NCI-H1436 treated with DMSO at 0.1 percent for 48 hours (cell line): ENCODE results near the gene NRG2.

Source experiments
- DNase-seq: peaks from one replicate; lab custom pipeline; 2025; lab: John Stamatoyannopoulos, UW

Gene NRG2

DNA sequence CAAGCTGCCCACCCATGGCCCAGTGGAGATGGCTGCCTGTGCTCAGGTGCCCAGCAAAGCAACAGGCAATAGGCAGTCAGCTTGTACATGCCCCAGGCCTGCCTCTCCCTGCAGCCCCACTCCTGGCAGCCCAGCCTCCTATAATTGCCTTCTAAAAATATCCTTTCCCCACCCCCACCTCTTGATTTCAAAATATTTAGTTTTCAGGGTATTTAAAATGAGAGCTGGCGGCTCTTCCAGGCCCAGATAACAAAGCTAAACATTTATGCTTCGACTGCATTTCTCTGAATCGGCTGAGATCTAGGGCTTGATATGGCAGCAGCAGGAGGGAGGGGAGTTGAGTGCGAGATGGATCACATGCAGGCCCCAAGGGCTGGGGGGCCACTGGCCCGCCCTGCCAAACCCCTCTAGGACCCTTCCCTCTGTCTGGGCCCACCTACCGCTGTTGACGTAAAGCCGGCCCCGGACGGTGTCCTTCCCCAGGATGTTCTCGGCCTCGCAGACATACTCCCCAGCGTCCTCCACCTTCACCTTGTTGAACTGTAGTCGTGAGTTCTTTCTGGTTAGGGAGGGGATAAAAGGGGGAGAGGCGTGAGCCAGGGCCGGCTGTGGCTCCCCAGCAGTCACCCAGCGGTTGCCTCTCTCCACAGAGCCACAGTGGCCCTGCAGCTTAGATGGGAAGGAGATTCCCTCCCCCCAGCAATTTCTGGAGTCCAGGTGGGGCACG is 162.5 kb downstream of the NRG2 start:
- DNase-seq: no peak

DNA sequence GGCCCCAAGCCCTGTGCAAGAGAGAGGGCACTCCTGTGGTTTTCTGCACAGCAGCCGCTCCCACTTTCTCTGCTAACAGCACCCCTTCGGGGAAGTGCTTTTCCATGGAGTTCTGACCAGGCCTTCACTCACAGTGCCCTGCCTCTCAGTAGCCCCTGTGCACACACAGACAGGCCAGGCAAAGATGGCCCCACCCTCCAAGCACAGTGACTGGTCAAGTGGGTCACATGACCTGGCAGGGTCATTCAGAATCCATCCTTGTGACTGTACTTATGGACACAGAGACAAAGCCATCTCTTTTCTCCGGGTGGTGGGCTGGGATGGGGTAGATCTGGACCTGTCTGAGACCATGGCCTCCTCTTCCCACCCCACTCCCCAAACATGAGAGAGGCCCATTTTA is 165.0 kb downstream of the NRG2 start:
- DNase-seq: no peak

DNA sequence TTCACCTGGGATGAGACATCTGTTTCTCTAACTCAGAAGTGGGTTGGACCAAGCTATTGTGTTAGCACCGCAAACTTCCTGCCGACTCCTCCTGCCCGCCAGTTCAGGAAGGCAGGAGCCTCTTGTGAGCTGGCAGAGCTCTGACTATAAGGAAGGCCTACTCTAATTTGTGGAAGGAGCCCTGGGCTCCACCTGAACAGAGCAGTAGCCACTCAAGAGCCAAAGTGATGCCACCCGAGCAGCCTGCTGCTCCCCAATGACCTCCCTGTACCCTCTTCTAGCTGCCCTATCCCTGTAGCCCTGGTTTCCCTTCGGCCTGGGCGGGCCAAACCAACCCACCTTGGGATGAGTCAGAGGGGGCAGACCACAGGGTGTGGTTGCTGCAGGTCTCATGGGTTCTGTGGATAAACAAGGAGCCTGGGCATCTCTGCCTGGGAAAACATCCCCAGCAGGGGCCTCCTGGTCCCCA is 165.9 kb downstream of the NRG2 start:
- no peak for DNase-seq

DNA sequence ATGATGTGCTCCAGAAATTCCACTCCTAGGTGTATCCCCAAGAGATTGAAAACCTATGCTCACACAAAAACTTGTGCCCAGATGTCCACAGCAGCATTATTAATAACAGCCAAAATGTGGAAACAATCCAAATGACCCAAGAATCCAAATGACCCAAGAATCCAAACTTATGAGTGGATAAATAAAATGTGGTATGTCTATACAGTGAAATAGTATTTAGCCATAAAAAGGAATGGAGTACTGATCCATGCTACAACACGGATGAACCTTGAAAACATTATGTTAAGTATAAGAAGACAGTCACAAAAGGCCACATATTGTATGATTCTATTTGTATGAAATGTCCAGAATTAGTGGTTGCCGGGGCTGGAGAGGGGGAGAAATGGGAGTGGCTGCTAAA is 167.1 kb downstream of the NRG2 start:
- DNase-seq: no peak

DNA sequence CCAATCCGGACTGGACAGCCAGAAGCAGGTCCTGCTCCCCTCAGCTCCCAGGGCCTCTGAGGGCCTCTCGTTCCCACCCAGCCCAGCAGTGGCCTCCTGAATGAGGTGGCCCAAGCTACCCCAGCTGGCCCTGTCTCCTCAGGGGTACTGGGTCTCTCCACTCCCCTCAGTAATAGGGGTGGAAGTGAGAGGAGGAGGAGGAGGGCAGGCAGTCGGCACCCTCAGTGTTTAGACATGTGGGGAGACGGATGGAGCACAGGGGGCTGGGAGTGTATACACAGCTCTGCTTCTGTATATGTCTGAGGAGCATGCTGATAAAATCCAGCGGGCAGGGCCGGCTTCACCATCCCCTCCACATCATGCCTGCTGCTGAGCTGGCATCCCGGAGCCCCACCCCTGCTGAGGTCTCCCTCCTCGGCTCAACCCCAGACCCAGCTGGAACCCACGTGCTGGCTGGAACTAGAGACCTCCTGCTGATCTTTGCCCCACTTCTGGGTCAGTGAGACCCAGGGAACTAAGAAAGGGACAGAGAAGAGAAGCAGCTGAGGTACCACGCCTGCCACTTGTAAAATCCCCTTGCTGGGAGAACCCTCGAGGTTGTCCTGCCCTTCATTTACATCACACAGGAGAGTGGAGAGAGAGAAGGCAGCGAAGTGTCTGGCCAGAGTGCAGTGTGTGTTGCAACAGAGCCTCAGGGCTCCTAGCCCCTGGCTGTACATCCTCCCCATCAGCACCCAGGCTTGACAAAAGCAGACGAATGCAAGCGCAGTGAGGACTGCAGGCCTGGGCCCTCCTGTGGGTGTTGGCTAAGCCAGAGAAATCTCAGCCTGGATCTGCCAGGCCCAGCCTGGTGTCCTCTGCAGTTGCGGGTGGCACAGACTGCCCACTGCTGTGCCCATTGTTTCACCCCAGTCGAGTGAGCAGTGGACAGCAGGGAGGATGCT is 170.0 kb downstream of the NRG2 start:
- DNase-seq: no peak

DNA sequence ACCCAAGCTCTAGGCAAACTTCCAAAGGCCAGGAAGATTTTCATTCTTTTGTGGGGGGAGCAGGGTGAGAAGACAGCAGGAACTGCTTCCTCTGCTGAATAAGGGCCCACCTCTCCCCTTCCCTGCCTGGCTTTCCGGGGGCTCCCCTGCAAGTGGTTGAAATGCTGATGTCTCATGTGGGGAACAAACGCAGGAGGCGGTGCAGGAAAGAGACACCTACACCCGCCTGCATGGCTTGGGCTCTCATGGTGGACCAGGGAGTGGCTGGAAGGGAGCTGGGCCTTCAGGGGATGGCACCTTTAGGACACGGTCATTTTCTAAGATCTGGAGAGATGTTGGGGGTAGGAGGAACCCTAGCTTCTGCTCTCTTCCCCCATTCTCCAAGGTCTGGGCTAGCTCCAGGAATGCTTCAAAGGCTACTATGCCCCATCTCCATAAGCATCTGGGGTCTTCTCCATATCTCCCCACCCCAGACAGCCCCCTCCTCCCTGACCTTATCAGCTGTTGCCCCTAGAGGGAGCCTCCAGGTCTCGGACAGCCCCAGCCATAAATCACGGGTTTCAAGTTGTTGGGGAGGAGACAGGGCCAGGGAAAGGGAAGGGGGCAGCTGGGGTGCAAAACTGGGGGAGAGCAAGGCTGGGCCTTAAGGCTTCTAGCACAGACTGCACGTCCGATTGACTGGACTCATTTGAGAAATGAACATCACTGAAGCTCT is 170.9 kb downstream of the NRG2 start:
- no peak for DNase-seq

DNA sequence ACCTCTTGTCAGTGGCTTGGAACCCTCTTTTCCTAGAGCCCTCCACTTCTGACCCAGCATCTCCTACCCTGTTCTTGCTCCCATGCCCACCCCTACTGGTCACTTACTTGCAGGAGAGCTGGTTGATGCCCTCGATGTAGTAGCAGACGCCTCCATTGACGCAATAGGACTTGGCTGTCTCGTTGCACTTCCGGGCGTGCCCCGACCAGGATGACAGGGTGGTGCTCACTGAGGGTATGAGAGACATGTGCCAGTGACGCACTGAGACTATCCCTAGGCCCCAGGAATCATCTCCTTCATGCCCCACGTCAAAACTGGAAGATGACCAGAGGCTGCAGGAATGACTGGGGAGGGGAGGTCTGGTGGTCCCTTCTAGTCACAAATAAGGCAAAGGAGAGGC is 171.5 kb downstream of the NRG2 start:
- no peak for DNase-seq

DNA sequence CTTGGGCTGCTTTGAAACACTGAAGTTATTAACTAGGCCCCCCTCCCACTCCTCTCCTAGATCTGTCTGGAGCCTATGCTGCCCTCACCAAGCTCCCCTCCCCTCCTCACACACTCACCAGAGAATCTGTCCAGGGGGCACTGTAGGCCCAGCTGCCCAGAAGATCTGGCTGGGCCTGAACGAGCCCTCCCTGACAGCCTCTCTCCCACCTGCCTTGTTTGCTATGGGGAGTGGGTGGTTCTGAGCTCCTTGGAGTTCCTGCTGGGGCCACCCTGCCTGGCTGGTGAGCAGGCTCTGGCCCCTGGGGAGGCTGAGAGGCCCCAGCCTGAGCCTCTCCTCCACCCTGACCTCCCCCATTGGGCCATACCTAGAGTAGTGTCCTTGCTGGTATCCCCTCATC is 172.4 kb downstream of the NRG2 start:
- DNase-seq: no peak

DNA sequence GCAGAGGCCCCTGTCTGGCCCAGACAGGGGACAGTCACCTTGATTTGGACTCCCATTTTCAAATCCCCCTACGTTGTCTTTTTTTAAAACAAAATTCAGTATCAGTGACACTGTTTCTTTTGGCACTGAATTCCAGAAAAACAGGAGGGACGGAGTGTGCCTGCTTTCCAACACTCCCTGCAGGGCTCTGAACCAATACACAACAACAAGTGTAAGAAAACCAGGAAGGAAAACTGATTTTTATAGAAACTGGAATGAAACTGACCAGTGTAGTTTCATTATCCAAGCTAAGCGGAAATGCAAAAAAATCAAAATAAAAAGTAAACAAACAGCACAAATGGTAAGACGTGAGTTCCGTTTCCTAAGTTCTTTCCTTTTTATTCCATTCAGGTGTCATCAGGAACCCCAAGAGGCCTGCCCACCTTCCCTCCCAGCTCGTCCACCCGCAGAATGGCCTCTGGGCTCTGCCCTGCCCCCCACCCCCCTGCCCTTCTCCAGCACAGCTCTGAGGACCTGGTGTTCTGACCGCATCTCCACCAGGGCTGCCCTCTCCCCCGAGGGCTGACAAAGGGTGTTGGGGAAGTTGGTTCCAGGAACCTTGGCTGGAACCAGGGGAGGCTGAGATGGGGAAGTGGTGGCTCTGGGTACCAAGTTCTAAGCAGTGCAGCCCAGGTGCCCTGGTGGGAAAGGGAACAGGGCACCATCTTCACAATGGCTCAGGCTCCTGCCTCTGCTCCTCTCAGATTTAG is 173.9 kb downstream of the NRG2 start:
- DNase-seq: no peak

DNA sequence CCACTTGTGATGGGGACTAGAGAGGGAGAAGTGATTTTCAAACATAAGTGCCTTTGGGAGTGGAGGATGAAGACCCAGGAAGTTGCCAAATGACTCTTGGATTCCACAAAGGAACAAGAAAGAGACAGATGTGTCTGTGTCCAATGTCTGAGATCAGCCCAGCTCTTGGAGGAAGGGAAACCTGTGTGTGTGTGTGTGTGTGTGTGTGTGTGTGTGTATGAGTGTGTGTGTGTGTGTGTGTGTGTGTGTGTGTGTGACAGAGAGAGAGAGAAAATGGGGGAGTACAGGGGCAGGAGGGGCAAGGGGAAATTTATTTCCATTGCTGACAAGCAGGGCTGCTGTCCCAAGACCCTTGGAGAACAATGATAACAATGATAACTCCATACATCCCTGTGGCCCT is 175.5 kb downstream of the NRG2 start:
- no peak for DNase-seq

DNA sequence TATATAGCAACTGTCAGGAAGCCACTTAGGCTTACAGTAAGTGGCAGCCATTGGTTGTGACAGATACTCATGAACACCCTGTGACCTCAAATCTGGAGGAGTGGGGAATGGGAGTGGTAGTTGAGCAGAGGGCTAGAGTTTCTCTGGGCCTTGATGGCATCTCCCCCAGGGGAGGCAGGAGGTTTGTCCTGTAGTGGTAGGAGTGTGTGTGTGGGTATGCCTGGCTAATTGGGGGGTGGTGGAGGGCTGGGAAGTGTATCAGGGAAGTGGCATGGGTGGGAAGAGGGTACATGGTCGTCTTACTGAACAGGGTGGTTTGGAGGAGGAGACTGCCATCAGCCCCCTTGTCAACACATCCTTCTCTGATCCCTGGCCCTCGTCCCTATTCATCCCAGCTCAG is 176.0 kb downstream of the NRG2 start:
- no peak for DNase-seq

DNA sequence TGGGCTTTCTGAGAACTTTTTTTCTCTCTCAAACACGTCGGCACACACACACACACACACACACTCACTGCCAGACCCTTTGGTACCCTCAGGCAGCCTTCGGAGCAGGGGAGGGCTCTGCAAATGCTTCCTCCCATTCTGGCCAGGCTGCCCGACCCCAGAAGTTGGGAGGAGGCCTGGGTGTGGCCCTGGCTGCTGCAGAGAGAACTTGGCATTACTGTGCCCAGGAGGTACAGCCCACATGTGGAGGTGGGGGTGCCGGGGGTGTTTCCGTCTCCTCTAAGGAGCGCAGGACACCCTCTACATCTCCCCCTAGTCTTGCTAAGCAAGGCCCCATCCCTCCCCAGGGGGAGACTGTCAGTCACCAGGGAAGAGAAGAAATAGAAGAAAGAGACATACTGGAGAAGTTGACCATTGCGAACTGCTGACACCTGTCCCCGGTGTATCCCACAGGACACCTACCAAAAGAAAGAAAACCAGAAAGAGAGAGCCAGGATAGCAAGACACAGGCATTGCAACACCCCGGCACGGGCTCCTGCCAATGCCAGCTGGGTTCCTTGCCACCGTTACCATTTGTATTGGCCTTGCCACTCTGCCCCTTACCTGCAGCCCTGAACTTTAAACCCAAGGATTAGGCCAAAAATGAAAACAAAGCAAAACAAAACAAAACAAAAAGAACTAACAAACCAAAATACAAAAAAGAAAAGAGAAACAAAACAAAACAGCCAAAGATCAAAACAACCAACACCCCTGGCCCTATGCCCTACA is 178.2 kb downstream of the NRG2 start:
- no peak for DNase-seq

DNA sequence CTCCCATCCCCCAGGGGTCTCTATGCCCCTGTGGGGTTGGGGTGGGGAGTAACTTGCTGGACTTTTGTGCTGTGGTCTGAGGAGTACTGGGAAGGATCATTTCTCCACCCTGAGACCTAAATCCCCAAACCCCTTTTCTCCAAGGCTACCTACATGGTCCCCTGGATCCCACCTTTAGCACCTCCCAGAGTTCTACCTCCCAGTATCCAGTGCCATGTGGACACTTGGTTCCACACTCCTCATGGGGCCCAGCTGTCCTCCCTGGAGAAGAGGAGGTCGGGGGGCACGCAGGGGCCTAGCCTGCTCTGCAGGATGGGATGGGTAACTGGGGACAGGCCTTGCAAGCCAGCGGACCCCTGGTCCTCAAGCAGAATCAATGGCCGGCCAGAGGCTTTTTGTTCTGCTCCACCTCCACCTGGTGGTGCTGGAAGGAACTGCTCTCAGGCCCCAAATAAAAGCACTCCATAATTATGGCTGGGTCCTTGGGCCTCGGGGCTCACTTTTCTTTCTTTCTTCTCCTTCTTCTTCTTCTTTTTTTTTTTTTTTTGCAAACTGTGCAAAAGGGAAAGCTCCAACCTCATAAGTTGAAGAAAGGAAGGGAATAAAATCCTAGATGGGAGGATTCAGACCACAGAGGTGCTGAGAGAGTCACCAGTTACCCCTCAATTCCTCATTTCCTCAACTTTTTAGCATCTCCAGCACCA is 179.1 kb downstream of the NRG2 start:
- DNase-seq: no peak

DNA sequence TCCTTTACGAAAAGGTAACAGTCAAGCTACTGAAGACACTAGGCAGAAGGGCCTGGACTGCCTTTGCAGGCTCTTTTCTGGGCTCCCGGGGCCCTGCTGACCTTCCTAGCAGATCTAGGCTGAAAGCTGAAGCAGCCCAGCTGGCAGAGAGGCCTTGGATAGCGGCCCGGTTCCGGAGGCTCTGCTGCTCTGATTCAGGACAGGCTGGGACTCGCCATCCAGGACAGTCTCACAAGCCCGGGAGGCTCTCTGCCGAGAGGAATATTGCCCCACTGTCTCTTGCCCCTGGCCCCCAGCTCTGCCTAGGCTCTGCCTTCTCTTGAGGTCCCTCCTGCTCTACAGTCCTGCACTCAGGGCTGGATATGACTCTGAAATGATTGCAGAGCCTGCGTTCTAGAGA is 179.7 kb downstream of the NRG2 start:
- no peak for DNase-seq

DNA sequence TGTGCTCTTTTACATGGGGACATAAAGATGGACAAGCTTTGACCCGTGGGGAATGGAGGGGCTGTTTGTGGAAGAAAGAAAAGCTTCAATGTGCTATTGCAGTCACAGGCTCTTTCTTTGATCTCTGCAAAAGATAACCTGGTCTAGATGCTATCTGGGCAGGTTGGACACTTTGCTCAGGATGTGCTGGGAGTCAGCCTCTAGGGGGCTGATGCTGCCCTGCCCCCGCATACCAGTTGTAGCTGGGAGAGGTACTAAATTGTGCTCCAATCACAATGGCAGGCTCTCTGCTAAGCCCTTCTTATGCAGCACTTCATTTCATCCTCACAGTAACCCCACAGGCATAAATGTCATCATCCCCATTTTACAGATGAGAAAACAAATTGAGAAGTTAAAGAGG is 180.3 kb downstream of the NRG2 start:
- DNase-seq: no peak

DNA sequence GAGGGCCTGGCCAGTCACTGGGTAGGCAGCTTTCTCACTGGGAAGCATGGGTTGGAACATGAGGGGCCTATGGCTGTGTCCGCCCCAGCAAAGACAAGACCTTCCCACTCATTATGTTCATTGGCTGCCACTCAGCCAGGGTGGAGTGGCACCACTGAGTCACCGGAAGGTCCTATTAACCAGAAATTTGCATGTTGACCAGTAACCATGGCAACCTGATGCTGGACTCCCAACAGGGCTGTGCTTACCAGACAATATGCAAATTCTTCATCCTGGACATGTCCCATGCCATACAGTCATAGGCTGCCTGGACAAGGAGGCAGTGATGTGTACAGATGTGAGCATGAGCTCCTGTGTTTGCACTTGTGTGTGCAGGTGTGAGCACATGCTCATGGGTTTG is 180.8 kb downstream of the NRG2 start:
- no peak for DNase-seq

DNA sequence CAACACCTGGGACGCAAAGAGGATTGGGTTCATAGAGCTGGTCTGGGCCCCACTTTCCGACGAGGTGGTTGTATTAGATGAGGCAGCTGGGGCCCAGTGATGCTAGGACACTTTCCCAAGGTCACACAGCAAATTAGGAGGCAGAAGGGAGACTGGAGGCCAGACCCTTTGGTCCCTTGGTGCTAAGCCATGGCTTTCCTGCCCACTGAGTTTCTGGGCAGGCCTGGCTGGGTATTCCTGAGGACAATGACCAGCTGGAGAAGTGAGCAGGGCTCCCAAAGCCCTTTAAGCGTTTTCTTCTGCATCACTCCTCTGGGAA is 181.3 kb downstream of the NRG2 start:
- DNase-seq: no peak

DNA sequence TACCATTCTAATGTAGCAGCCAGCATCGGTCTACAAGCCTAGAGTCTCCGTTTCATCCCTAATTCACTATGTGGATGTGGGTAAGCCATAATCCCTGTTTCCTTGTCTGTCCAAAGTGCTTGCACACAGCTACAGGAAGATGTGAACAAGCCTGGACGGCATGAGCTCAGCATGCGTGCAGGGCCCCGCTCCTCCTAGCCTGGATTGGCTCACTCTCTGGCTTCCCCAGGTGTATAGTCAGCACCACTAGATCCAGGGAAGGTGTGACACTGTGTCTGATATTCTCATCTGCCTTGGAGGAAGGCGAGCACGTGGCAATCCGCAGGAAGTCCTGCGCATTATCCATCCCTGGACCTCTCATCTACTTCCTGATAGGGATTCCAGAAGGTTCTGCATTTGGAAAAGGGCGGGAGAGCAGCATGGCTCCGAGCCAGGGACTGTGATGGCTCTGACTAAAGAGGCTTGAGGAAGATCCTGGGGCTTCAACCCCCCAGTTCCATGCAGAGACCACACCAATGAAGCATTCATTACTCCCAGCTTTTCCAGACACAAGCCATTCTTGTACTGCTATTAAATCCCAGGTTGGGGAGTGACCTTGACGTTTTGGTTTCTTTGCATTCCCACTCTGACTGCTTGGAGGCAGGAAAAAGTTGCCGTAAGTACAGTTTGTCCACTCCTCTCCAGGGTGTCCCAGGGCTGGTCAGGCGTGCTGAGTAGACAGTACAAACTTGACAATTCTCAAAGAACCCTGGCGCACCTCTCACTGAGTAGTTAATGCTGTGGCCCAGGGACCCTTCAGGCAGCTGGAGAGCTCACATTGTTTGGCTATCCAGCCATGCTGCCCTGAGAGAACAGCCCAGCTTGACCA is 181.8 kb downstream of the NRG2 start:
- DNase-seq: no peak

DNA sequence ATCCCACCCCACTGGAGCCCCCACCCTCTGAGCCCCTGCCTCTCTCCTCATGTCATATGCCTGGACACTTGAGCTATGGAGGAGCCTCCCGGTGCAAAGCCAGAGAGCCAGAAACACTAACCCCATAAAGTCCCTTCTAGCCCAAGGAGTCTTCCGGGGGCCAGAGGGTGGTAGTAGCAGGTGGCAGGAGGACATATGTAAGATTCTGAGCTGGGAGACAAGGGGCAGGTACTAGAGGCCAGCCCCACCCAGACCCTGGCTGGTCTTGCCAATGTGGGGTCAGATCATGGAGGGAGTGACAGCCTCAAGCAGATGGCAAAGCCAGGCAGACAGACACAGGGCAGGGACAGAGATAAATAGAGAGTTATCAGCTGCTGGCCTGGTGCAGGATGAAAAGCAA is 184.1 kb downstream of the NRG2 start:
- DNase-seq: no peak

DNA sequence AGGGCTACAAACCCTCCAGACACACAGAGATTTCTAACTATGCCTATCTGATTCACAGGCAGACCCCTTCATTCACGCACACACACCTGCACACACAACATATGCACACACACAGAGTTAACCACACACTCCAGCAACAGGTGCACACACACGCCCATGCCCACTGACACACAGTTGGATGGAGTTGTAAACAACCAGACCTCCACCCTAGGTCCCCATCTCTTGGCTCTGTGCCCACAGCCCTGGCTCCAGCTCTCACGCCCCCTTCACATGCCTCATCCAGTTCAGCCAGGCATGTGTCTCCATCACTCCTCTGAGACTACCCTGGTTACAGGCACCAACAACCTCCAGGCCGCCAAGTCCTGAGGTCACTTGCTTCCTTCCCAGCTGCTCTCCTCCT is 186.4 kb downstream of the NRG2 start:
- DNase-seq: no peak
